Stimulated activated CD4-positive, alpha-beta T cell treated with anti-CD3 and anti-CD28 coated beads, TNF-alpha, amount 100 ng/mL, for 4 hours (primary cell): Measurements from ENCODE around the gene RILP.

ENCODE experiments used
- DNase-seq, 3 experiments: peaks; one replicate each; pipeline ENCODE4 v3.0.0-alpha.2; 2020; ENCODE audit warnings: low read depth in 3 of 3

Gene RILP

DNA sequence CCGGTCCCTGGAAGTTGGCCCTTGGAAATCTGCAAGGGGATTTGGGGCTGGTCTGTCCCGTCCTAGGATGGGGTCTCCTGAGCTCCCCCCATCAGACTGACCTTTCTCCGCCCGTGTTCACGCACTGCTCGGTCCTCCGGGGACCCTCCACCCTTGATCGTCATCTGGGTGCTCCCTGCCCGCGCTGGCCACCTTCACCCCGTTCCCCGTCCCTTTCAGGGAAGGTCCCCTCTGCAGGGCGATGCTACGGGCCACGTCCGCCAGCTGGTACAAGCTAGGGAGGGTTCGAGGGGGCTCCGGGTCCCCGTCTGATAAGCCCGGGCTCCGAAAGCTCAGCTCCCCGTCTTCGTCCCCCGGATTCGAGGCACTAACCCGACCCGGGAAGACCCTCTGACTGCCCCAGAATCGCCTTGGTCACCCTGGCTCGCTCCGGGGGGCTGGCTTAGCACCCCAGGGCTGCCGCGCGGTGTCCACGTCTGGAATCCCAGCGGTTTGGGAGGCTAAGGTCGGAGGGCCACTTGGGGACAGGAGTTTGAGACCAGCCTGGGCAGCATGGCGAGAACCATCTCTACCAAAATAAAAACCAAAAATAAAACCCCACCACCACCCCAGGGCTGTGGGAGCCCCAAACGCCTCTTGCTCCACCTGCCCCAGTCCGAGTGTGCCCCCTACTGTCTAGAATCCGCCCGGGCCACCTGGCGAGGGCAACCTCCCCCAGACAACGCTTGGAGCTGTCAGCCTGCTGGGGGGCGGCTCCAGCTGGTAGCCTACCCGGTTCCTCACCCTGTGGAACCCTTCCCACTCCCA is 20.0 kb downstream of the RILP start:
- peak; percentile 54 to 61 (median 57) for DNase-seq

DNA sequence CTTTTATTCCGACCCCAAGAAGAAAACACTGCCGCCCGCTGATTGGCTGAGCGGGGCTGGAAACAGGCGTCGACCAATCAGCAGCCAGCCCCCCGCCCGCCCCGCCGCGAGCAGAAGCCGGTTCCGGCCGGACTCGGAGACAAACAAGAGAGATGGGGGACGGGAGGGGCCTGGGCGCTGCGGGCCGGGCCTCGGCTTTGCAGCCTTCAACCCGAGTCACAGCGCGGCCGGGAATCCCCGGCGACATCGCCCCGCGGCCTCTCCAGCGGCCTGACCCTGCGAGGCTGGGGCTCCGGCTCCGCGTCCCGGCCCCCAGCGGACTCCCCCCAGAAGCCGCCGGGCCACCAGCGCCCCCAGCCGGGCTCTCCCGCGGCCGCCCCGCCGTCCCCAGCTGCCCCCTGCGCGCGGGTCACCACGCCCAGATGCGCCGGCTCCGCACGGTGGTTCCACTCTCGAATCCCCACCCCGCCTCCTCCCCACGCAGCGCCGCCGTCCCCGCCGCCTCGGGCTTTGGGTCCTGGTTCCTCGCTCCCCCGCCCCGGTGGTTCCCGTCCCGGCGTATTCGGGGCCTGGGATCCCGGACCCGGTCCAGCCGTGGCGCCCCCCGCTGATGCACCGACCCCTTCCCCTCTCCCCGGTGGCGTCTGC is 20.7 kb downstream of the RILP start:
- DNase-seq: peak; percentile 70 to 78 (median 76)

DNA sequence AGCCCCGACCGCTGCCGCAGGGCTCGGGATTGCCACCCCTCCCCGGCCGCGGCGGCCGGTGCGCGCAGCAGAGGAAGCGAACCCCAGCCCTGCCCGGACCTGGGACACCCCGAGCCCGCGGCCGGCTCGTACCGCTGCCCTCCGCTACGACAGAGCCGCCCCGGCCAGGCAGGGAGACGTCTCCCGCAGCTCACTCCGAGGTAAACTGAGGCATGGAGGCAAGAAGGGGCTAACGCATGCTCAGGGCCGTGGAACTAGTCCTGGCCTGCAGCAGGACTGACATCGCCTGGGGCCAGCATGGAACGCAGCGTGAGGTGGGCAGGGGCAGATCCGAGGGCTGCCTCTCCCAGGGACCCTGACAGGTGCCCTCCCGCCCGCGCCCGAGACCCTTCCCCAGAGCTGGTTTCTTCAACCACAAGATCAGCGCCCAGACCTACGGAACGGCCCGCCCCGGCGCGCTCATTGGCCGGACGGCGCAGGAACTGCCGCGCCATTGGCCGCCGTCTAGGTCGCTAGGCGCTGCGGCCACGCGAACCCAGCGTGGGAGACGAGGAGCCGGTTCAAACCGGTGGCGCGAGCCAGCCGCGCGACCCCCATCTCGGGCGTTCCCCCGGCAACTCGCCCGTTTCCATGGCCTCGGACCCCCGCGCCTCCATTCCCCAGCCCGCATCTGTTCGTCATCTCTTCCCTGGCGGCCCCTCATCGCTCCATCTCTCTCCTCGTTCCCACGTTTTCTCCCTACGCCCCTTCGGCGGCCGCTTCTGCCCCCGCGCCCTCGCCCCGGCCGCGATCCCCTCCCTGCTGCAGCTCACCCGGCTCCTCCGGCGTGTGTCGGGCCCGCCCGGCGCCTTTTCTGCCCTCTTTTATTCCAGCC is 21.4 kb downstream of the RILP start, which contains the start of gene SLC43A2:
TSS of gene SLC43A2 (minus strand) at position 853 of the 874 bp plus-strand sequence. CDS start 960 bp downstream, outside the sequence.
- peak; percentile 56 to 67 (median 60) for DNase-seq

DNA sequence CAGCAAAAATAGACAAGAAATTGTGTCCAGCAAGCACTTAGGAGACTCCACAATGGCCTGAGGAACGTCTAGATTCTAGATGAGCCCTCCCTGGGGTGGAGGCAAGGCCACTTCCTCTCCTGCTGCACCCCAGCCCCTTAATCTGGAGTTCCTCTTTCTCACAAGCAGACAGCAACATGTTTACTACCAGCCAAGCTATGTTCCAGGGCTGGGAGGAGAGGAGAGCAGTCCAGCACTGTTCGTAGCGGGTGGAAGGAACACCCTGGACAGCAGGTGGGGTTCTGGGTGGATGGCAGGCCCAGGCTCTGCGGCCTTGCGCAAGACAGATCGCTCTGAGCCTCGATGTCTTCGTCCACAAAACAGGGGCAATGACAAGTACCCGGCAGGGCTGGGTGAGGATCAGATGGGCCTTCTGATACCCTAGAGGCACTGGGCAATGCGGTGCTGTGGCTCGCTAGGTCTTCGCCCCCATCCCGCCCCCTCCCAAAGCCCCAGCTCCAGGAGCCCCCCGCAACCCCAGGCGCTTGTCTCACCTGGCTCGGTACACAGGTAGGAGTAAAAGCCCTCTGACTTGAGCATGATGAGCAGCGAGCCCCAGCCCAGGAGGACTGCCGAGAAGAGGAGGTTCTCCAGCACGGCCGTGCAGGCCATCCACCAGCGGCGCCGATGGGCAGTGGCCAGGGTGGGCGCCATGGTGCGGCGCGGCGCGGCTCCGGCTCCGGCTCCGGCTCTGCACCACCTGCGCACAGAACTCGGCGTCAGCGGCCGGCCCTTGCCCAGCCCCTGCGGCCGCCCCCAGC is 22.3 kb downstream of the RILP start:
- DNase-seq: no peak

DNA sequence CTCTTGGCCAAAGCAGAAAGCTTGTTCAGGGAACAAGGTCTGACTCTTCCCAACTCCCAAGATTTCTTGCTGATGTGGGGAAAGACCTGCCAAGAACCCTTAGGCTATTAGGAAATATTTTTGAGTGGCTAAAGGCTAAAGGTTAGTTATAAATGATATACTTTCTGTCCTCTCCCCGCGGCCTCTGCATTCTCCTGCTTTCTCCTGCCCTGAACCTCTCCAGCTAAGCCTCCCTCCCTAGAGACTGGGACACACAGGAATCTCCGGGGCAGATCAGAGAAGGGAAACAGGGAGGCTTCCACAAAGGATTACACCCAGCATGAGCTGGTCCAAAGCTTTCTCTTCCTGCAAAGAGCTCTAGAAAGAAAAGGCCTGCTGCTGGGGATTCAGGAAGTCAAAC is 23.3 kb downstream of the RILP start:
- DNase-seq: no peak

DNA sequence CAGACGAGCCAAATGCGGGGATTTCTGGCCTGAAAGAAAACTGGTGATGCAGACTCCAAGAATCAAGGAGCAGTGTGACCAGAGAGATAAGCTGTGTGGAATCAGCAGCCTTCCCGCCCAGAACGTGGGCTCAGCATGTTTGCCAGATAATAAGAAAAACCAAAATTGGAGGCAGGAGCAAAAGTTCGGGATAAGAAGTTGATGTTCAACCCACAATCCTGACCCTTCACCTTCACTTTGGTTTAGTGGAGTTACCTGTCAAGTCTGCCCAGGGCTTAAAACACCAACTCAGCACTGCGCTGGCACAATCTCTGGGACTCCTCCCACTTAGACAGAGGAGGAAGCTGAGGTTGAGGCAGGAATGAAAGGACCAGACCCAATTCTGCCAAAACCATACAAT is 24.1 kb downstream of the RILP start:
- DNase-seq: no peak

DNA sequence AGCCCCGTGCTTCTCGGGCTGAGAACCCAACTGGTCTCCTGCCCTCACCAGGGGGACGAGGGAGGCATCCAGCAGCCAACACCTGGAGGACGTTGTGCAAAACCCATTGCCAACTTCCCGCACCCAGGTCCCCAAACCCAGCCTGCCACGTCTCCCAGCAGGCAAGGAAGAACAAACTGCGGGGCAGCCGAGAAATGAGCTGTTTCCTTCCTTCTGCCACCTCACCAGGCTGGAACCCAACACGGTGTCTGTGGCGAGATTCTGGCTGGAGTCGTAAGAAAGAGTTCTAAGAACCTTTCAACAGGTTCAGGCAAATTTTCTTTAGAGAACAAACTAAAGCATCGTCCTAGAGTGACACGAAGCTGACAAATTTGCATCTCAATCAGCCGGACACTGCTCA is 24.6 kb downstream of the RILP start:
- no peak for DNase-seq

DNA sequence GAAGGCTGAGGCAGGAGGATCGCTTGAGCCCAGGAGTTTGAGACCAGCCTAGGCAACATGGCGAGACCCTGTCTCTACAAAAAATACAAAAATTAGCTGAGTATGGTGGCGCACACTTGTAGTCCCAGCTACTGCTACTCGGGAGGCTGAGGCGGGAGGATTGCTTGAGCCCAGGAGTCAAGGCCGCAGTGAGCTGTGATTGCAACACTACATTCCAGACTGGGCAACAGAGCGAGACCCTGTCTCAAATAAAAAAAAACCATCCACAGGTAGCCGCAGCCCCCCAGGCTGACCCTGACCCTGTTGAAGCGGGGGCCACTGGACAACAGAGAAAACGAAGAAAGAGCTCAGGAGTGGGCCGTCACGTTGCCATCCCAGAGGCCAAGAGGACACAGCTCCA is 25.0 kb downstream of the RILP start:
- DNase-seq: no peak

DNA sequence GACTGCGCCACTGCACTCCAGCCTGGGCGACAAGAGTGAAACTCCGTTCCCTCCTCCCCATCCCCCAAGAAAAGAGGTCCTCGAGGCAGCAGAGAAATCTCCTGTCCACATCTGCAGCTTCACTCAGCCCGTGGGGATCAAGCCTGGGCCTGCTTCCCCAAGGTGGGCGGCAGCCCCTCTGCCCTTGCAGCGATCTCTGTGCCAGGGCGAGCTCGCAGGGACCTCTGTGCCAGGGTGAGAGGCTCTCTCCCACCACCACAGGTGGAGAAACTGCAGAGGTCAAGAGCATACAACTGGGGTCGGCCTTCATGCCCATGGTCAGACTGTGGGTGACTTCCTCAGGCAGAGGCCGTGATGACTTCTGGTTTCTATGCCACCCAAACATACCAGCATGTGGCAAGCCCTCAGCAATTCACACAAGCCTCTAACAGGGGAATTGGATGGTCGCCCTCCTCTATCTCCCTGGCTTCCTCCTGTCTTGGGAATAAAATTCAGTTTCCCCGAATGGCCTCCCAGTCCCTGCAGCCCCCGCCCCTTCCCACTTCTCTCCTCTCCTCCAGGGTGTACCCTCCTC is 26.5 kb downstream of the RILP start:
- no peak for DNase-seq

DNA sequence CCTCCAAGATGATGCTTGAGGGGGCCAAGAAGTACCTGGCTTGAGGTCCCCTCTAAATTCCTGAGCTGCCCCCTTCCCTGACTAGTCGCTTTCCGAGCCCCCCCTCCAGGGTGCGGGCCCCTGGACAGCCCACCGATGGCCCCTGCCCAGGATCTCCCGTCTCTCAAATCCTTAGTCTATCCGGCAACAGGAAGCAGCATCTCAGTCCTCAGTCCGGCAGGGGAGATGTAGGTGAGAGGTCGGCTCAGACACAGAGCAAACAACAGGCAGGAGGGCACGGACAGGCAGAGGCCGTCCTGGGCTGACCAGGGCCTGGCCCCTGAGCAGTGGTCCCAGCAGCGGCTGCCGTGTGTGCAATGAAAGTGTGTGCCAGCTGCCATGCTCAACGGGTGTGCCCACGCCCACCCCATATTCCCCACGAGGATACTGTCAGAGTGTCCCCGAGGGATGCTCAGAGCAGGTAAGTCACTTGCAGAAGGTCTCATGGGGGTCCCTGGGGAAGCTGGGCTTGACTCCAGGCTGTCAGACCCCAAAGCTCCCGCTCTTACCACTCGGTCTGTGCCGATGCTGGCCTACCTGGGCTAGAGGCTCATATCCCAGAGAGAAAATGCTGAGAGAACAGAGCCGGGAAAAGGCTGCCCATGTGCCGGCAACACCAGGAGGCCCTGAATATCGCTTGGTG is 28.3 kb downstream of the RILP start:
- no peak for DNase-seq

DNA sequence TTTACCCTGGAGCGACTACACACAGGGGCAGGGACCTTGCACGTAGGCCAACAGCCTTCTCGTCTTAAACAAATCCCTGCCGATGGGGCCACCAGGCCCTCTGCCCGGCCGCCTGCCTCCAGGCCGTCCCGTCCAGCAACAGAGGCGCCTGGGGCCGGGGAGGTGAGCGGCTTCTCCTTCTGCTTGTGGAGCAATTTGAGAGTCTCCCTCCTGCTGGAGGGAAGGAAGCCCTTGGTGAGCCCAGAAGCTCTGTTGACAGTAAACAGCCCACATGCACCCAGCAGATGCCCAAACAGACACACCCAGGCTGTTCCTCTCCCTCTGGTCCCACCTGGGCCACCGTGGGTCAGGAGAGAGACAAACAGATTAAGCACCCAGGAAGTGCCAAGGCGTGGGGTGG is 29.2 kb downstream of the RILP start:
- DNase-seq: no peak

DNA sequence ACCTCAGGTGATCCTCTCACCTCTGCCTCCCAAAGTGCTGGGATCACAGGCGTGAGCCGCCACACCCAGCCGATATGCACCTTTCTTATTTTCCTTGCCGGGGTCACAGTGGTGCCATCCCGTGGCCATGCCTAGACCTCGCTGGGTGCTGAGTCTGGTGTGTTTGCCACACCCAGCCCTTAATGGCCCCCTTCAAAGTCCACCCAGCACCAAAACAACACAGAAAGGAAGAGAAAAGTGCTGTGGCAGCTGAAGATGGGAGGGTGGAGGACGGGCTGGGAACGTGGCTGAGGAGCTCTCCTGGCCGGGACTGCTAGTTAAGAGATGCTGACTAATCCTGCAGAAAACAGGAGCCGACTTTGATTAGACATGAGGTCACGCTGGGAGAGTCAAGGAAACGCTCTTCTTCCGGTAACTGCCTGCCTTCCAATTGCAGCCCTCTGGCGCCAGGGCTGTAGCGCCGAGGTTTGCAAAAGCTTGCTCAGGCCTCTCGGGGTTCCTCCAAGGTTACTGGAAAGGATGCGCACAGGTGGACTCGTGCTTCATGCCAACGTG is 32.0 kb downstream of the RILP start:
- DNase-seq: no peak

DNA sequence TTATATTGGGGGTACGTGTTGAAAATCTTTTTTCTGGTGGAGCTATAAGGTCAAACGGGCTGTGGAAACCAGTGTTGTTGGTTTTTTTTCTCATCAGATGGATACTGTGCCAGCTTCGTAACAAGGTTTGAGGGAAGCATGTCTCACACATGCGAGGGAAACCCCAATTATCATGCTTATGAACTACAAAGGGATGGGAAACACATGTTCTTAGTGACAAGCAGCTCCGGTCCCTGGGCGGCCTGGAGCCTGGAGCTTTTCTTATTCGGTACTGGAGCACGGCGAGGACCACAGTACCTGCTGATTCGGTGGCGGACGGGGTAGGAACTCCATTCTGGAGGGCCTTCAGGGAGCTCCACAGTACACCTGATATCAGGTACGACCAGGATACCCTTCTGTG is 33.6 kb downstream of the RILP start:
- no peak for DNase-seq

DNA sequence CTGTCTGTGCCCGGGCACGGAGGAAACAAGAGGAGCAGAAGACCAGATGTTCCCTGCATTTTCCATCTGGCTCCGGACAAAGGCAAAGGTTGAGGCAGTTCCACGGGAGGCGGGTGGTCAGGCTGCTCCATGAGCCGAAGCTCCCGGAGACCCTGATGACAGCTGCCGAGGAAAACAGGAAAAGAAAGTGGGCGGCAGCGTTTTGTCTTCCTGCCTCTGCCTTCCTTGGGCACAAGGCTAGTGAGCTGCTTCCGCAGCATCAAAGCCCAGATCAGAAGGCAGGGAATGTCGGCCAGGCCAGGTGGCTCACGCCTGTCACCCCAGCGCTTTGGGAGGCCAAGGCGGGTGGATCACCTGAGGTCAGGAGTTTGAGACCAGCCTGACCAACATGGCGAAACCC is 37.3 kb downstream of the RILP start:
- no peak for DNase-seq

DNA sequence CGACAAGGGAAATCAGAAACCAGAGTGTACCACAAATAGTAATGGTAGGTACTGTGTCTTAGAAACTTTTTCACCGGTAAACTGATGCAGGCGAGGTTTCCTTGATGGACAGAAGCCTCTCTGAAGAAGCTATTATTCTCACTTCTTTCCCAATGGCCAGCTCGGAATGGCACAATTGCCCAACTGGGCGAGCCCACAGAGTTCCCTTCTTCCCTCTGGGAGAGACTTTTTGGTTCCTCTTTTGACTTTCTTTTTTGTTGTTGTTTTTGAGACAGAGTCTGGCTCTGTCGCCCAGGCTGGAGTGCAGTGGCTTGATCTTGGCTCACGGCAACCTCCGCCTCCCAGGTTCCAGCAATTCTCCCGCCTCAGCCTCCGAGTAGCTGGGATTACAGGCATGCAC is 38.0 kb downstream of the RILP start:
- no peak for DNase-seq

DNA sequence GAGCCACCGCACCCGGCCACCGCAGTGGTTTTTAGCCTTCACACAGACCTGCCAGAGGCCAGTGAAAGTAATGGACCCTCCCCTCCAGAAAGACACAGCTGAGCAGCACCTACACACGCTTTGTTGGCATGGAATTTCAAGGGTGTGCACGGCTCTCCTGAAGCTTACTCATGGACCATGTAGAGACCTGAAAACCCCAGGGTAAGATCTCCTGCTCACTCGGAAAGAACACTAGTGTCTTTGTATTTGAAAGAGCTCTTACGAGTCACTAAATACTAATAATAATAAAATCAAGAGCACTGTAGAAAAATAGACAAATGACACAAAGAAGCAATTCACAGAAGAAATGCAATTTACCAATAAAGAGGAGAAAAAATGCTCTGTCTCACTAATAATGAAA is 41.0 kb downstream of the RILP start:
- DNase-seq: no peak

DNA sequence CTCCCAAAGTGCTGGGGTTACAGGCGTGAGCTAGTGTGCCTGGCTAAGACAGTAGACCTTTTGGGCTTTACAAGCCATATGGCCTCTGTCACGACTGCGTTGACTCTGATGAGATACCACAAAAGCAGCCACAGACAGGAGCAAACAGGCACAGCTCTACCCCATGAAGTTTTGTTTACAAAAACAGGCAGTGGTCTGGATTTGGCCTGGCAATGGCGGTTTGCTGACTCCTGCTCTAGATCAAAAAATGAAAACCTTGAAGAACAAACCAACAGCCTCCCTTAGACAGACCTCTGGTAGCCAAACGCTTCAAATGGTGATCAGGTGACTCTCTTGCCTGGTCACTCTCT is 41.7 kb downstream of the RILP start:
- DNase-seq: no peak

DNA sequence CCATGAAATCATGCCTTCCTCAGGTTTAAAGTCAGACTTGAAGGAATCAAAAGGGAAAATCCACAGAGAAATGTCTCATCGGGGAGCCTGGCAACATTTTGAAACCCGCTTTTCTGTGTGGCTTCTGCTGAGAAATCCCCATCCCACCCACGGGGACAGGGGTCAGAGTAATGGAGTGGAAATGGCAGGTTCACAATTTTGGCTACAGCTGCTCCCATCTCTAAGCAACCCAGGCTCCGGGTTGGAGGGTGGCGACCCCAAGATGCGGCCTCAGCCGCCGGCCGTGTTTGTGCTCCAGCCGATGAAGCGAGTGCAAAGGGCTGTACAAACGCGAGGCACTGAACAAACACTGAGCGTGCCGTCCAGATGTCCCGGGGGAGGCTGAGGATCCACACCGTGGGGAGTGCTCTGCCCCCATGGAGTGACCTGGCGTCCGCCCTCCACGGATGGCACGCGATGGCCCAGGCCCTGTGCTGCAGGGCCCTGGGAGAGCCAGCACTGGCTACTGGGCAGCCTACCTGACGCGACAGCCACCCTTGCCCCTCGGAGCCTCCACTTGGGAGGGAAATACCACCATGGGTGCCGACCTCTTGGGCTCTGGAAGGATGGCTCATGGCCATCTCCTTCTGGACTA is 43.2 kb downstream of the RILP start:
- no peak for DNase-seq

DNA sequence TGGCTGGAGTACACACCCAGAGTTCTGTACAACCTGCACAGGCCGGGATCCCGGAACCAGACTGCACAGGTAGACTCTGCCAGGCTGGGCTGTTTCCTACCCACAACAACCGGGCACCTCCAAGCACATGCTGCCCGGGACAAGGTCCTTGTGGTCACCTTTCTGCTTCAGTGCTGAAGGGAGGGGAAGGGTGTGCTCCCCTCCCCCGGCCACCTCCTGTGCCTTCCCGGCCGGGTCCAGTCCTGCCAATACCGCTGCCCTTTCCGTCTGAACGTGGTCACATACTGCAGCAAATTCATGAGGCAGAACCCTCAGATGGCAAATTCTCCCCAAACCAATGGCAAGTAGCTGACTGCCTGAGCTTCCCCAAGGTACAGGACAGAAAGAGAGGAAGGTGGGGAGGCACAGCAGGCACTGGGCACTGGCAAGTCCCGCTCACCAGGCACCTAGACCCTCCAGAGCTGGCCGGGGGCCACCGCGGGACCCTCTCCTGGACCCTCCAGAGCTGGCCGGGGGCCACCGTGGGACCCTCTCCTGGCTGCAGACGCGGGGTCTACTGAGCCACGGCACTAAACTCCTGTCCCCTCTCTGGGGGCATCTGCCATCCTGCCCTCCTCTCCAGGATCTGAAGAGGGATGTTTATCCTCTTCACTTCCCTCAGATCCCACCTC is 43.9 kb downstream of the RILP start:
- DNase-seq: no peak
